HG03378 (cell line): ENCODE measurements around the gene POU3F3.

ENCODE experiments used
- ATAC-seq: cut with Tn5 transposase; IDR thresholded peaks from one replicate; pipeline ENCODE4 v1.9.1; 2021; ENCODE audit warnings: mild to moderate bottlenecking, moderate library complexity; ENCODE audit not compliant: unreplicated experiment

POU3F3 gene

GRCh38 chr2:104901037-104901881, 47.3 kb downstream of the POU3F3 start:
- no peak for ATAC-seq

GRCh38 chr2:104902317-104902716, 48.4 kb downstream of the POU3F3 start:
- no peak for ATAC-seq
